NCI-H460 (cell line): ENCODE measurements around the gene ADAM12. TPM values are rescaled to one million over a fixed set of nuclear protein-coding genes. Genes with fewer than 3 reads are reported as not detected.

Source experiments
- DNase-seq: peaks from one replicate; pipeline ENCODE4 v3.0.0-alpha.2; 2016; ENCODE audit warnings: low read depth; ENCODE audit errors: extremely low read depth
- total RNA-seq: library from RNA; depleted of rRNA; stranded (reverse); fragments of >200 nt; shearing (Covaris generic); gene quantifications from 2 replicates; pipeline ENCODE4 v1.2.3, GENCODE V29; 2014

ADAM12 gene
- total RNA-seq, 1 experiment from 2014 or later, result 1.1 TPM

GRCh38 chr10:126097558-126098225, 290.6 kb downstream of the ADAM12 start:
- DNase-seq, result no peak

- DNase-seq, result no peak
Measured at GRCh38 chr10:126094537-126094936, 293.7 kb downstream of the ADAM12 start.

- no peak for DNase-seq
Measured at GRCh38 chr10:126092366-126093215, 295.7 kb downstream of the ADAM12 start.

- no peak for DNase-seq
Measured at GRCh38 chr10:126090911-126091728, 297.2 kb downstream of the ADAM12 start.

GRCh38 chr10:126090443-126090842, 297.8 kb downstream of the ADAM12 start:
- no peak for DNase-seq

- DNase-seq, result no peak
Measured at GRCh38 chr10:126087796-126088505, 300.3 kb downstream of the ADAM12 start.

GRCh38 chr10:126087153-126087680, 301.1 kb downstream of the ADAM12 start:
- no peak for DNase-seq

- DNase-seq, result no peak
Measured at GRCh38 chr10:126085806-126086205, 302.5 kb downstream of the ADAM12 start.

- DNase-seq, result no peak
Measured at GRCh38 chr10:126084369-126084768, 303.9 kb downstream of the ADAM12 start.

GRCh38 chr10:126083009-126083408, 305.3 kb downstream of the ADAM12 start:
- no peak for DNase-seq

- no peak for DNase-seq
Measured at GRCh38 chr10:126081841-126082466, 306.3 kb downstream of the ADAM12 start.

GRCh38 chr10:126080879-126081411, 307.3 kb downstream of the ADAM12 start:
- no peak for DNase-seq

GRCh38 chr10:126080291-126080825, 307.9 kb downstream of the ADAM12 start:
- no peak for DNase-seq

GRCh38 chr10:126075009-126075408, 313.3 kb downstream of the ADAM12 start:
- DNase-seq, result no peak

- no peak for DNase-seq
Measured at GRCh38 chr10:126074291-126074690, 314.0 kb downstream of the ADAM12 start.

GRCh38 chr10:126073606-126074005, 314.7 kb downstream of the ADAM12 start:
- no peak for DNase-seq

- no peak for DNase-seq
Measured at GRCh38 chr10:126072622-126073021, 315.7 kb downstream of the ADAM12 start.

- DNase-seq, result no peak
Measured at GRCh38 chr10:126070476-126071215, 317.6 kb downstream of the ADAM12 start.

- DNase-seq, result no peak
Measured at GRCh38 chr10:126068322-126068721, 320.0 kb downstream of the ADAM12 start.
